ENCODE data around the gene CHMP3. TPM values are rescaled to one million over a fixed set of nuclear protein-coding genes. Genes with fewer than 3 reads are reported as not detected.
"Not testable (repeated sequence)": the region's sequence is repeated elsewhere in the genome, so short reads cannot be mapped to it uniquely, and the experiment has no call there.

CHMP3 gene
- total and polyA plus RNA-seq, 2 donors = 69.4 to 163 TPM

GRCh38 chr2:86566821-86567190 is 3.6 kb upstream of the CHMP3 start:
- H3K4me1 ChIP-seq (ENCODE audit: insufficient read depth) = no peaks in the 10 kb centered on the region
- no peak for DNase-seq (ENCODE audit: extremely low spot score)

DNA sequence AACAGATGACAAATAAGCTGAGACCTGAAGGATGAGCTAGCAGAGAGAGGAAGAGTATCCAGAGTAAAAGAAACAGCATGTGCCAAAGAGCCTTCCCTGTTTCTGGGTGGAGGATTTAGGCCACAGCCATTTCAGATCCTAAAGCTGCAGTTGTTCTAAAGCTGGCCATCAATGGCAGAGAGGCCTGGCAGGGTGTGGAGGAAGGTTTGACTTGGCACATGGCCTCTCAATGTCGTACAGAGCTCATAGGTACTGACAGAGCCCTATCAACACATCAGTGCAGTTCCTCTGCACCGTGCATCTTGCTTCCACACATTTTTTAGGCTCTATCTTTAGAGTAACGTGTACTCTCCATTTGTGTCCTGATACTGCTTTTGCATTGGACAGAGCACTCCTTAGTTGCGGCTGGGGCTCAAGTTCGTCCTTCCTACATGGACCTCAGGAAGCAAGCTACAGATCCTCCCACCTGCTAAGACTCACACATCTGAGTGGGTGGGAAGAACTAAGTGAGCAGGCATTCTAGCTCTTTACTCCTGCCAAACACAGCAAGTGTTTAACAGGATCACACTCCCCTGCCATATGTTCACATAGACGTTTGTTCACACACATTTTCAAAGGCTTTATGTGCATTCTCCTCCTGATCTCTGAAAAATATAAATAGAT is 3.0 kb upstream of the CHMP3 start:
- peaks cover 2% of the 10 kb centered on the region for H3K4me1 ChIP-seq (ENCODE audit: insufficient read depth)
- WGBS = 57% methylated on average over 6 of the region's 6 CpGs
- H3K4me3 ChIP-seq (ENCODE audit: low read depth, low read length) = no peak overlapping the region
- DNase-seq (ENCODE audit: extremely low spot score) = no peak
- H3K27ac ChIP-seq (ENCODE audit: low read depth) = no peak overlapping the region
- no peaks in the 10 kb centered on the region for H3K36me3 ChIP-seq (ENCODE audit: insufficient read depth)

More at GRCh38 chr2:86566821-86567190, 3.6 kb upstream of the CHMP3 start:
- no peak overlapping the region for H3K4me3 ChIP-seq (ENCODE audit: low read depth, low read length)
- no peak overlapping the region for H3K27ac ChIP-seq (ENCODE audit: low read depth)
- no peaks in the 10 kb centered on the region for H3K36me3 ChIP-seq (ENCODE audit: insufficient read depth)

DNA sequence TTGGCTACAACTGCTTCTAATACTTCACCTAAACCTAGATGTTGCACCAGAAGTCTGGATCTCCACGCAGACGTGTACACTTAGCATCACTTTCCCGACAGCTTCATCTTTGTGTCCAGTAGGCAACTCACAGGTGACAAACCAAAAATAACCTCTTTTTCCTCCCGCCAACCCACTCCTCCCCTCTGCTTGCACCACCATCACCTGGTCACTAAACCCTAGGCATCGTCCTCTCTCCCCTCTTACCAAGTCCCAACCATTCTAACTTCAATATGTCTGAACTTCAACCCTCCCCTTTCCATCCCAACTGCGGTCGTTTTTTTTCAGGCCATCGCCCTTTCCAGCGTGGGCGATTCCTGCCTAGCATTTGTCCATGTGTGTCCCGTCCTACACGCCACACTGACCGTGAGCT is 413 bp upstream of the CHMP3 start:
- peaks cover 4% of the 10 kb centered on the region for H3K4me1 ChIP-seq (ENCODE audit: insufficient read depth)
- no peak overlapping the region for H3K4me3 ChIP-seq (ENCODE audit: low read depth, low read length)
- WGBS = 73% methylated on average over 13 of the region's 13 CpGs
- no peak overlapping the region for H3K27ac ChIP-seq (ENCODE audit: low read depth)
- no peaks in the 10 kb centered on the region for H3K36me3 ChIP-seq (ENCODE audit: insufficient read depth)
- no peak for DNase-seq (ENCODE audit: extremely low spot score)

GRCh38 chr2:86562485-86562921 is 740 bp downstream of the CHMP3 start:
- H3K4me1 ChIP-seq (ENCODE audit: insufficient read depth) = peaks cover 4% of the 10 kb centered on the region
- peak overlapping the region; percentile 98 for H3K27ac ChIP-seq (ENCODE audit: low read depth)
- no peaks in the 10 kb centered on the region for H3K36me3 ChIP-seq (ENCODE audit: insufficient read depth)
- H3K4me3 ChIP-seq (ENCODE audit: low read depth, low read length) = peak overlapping the region; percentile 71
- no peak for DNase-seq (ENCODE audit: extremely low spot score)
- WGBS = under 1% methylated on average over 16 of the region's 16 CpGs

GRCh38 chr2:86557836-86558235 is 5.4 kb downstream of the CHMP3 start:
- no peaks in the 10 kb centered on the region for H3K36me3 ChIP-seq (ENCODE audit: insufficient read depth)
- H3K4me1 ChIP-seq (ENCODE audit: insufficient read depth) = peaks cover 4% of the 10 kb centered on the region
- 93% methylated on average over 2 of the region's 2 CpGs for WGBS
- no peak overlapping the region for H3K27ac ChIP-seq (ENCODE audit: low read depth)
- H3K4me3 ChIP-seq (ENCODE audit: low read depth, low read length) = no peak overlapping the region
- no peak for DNase-seq (ENCODE audit: extremely low spot score)

GRCh38 chr2:86556508-86556907 is 6.7 kb downstream of the CHMP3 start:
- DNase-seq (ENCODE audit: extremely low spot score) = no peak
- Histone ChIP-seq H3K27ac (ENCODE audit: low read depth) (no peak overlapping the region), H3K36me3 (ENCODE audit: insufficient read depth) (no peaks in the 10 kb centered on the region), H3K4me1 (ENCODE audit: insufficient read depth) (peaks cover 4% of the 10 kb centered on the region), H3K4me3 (ENCODE audit: low read depth, low read length) (no peak overlapping the region)
- 89% methylated on average over 16 of the region's 16 CpGs for WGBS

GRCh38 chr2:86552889-86553288 is 10.4 kb downstream of the CHMP3 start:
- Histone ChIP-seq H3K36me3 (ENCODE audit: insufficient read depth) (peaks cover 13% of the 10 kb centered on the region), H3K4me1 (ENCODE audit: insufficient read depth) (no peaks in the 10 kb centered on the region), H3K4me3 (ENCODE audit: low read depth, low read length) (no peak overlapping the region), H3K27ac (ENCODE audit: low read depth) (no peak overlapping the region)
- 93% methylated on average over 7 of the region's 7 CpGs for WGBS
- DNase-seq (ENCODE audit: extremely low spot score) = no peak

GRCh38 chr2:86549963-86550725 is 13.1 kb downstream of the CHMP3 start:
- peaks cover 13% of the 10 kb centered on the region for H3K36me3 ChIP-seq (ENCODE audit: insufficient read depth)
- H3K4me3 ChIP-seq (ENCODE audit: low read depth, low read length); H3K4me1 ChIP-seq (ENCODE audit: insufficient read depth); H3K27ac ChIP-seq (ENCODE audit: low read depth); DNase-seq (ENCODE audit: extremely low spot score): not testable (repeated sequence)
- 98% methylated on average over 26 of the region's 26 CpGs for WGBS

- 98% methylated on average over 31 of the region's 31 CpGs for WGBS
- peaks cover 13% of the 10 kb centered on the region for H3K36me3 ChIP-seq (ENCODE audit: insufficient read depth)
- not testable (repeated sequence) for DNase-seq (ENCODE audit: extremely low spot score); H3K27ac ChIP-seq (ENCODE audit: low read depth); H3K4me1 ChIP-seq (ENCODE audit: insufficient read depth); H3K4me3 ChIP-seq (ENCODE audit: low read depth, low read length)
Observed at GRCh38 chr2:86549440-86549839, 13.8 kb downstream of the CHMP3 start.

DNA sequence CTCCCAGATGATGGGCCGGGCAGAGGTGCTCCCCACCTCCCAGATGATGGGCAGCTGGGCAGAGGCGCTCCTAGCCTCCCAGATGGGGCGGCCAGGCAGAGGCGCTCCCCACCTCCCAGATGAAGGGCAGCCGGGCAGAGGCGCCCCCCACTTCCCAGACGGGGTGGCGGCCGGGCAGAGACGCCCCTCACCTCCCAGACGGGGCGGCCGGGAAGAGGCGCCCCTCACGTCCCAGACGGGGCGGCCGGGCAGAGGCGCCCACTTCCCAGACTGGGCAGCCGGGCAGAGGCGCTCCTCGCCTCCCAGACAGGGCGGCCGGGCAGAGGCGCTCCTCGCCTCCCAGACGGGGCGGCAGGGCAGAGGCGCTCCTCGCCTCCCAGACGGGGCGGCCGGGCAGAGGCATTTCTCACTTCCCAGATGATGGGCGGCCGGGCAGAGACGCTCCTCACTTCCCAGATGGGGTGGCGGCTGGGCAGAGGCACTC is 14.3 kb downstream of the CHMP3 start:
- WGBS = 92% methylated on average over 37 of the region's 37 CpGs
- not testable (repeated sequence) for H3K4me1 ChIP-seq (ENCODE audit: insufficient read depth); H3K27ac ChIP-seq (ENCODE audit: low read depth); H3K4me3 ChIP-seq (ENCODE audit: low read depth, low read length); DNase-seq (ENCODE audit: extremely low spot score)
- peaks cover 13% of the 10 kb centered on the region for H3K36me3 ChIP-seq (ENCODE audit: insufficient read depth)

GRCh38 chr2:86548165-86548912 is 14.9 kb downstream of the CHMP3 start:
- WGBS = over 99% methylated on average over 20 of the region's 20 CpGs
- H3K36me3 ChIP-seq (ENCODE audit: insufficient read depth) = peaks cover 13% of the 10 kb centered on the region
- not testable (repeated sequence) for H3K4me3 ChIP-seq (ENCODE audit: low read depth, low read length); H3K4me1 ChIP-seq (ENCODE audit: insufficient read depth); DNase-seq (ENCODE audit: extremely low spot score); H3K27ac ChIP-seq (ENCODE audit: low read depth)

- H3K27ac ChIP-seq (ENCODE audit: low read depth); DNase-seq (ENCODE audit: extremely low spot score); H3K4me3 ChIP-seq (ENCODE audit: low read depth, low read length); H3K4me1 ChIP-seq (ENCODE audit: insufficient read depth): not testable (repeated sequence)
- WGBS = 97% methylated on average over 44 of the region's 49 CpGs
- H3K36me3 ChIP-seq (ENCODE audit: insufficient read depth) = peaks cover 13% of the 10 kb centered on the region
Observed at GRCh38 chr2:86545296-86545924, 17.8 kb downstream of the CHMP3 start.
